Spinal cord (tissue), 10 donors: ENCODE measurements around the gene NUP35. TPM values are rescaled to one million over a fixed set of nuclear protein-coding genes. Genes with fewer than 3 reads are reported as not detected.
"Not testable (repeated sequence)": the region's sequence is repeated elsewhere in the genome, so short reads cannot be mapped to it uniquely, and the experiment has no call there.

ENCODE experiments used
- DNase-seq, 6 donors: peaks; one replicate each; pipeline versions ENCODE4 v3.0.0 to v3.0.0-alpha.2; 2013 to 2015; ENCODE audit warnings: low spot score in 6 of 6, low read depth in 4 of 6
- H3K27ac ChIP-seq: one replicate; pipeline ENCODE4 v1.5.1; 2013; ENCODE audit warnings: low read depth, low read length, control low read depth
- H3K27me3 ChIP-seq: one replicate; pipeline ENCODE4 v1.6.1; 2013; ENCODE audit warnings: low read length; ENCODE audit not compliant: control insufficient read depth, insufficient read depth
- H3K36me3 ChIP-seq: one replicate; pipeline ENCODE4 v1.6.1; 2013; ENCODE audit warnings: low read length; ENCODE audit not compliant: control insufficient read depth, insufficient read depth
- H3K4me1 ChIP-seq: one replicate; pipeline ENCODE4 v1.6.1; 2013; ENCODE audit warnings: low read length; ENCODE audit not compliant: control insufficient read depth, insufficient read depth
- H3K4me3 ChIP-seq: one replicate; pipeline ENCODE4 v1.5.1; 2013; ENCODE audit warnings: low read depth, low read length, control low read depth
- H3K9me3 ChIP-seq: one replicate; pipeline ENCODE4 v1.6.1; 2013; ENCODE audit warnings: low read length; ENCODE audit not compliant: control insufficient read depth, insufficient read depth
- WGBS: methylation state at CpG from one replicate; pipeline ENCODE4 v1.1.5; 2013; ENCODE audit warnings: missing lambda C conversion rate; ENCODE audit not compliant: insufficient coverage; 5-methylcytosine and 5-hydroxymethylcytosine counted together
- polyA plus RNA-seq, 2 donors: library from polyadenylated mRNA; unstranded; fragments of 120-200 nt; gene quantifications; one replicate each; pipeline ENCODE4 v1.2.1, GENCODE V29; 2013; ENCODE audit not compliant: insufficient read length in 2 of 2
- total RNA-seq, 2 donors: library from RNA; depleted of rRNA in 1 of 2; stranded (reverse); fragments of 120-200 nt in 1 of 2; fragments of >200 nt in 1 of 2; gene quantifications; one replicate each; pipeline versions ENCODE4 v1.2.3 to v1.2.4, GENCODE V29; 2013 to 2014
- donor health status: healthy.

Gene NUP35
- total and polyA plus RNA-seq, 4 donors: 24.7 to 37.4 (median 28.1) TPM

DNA sequence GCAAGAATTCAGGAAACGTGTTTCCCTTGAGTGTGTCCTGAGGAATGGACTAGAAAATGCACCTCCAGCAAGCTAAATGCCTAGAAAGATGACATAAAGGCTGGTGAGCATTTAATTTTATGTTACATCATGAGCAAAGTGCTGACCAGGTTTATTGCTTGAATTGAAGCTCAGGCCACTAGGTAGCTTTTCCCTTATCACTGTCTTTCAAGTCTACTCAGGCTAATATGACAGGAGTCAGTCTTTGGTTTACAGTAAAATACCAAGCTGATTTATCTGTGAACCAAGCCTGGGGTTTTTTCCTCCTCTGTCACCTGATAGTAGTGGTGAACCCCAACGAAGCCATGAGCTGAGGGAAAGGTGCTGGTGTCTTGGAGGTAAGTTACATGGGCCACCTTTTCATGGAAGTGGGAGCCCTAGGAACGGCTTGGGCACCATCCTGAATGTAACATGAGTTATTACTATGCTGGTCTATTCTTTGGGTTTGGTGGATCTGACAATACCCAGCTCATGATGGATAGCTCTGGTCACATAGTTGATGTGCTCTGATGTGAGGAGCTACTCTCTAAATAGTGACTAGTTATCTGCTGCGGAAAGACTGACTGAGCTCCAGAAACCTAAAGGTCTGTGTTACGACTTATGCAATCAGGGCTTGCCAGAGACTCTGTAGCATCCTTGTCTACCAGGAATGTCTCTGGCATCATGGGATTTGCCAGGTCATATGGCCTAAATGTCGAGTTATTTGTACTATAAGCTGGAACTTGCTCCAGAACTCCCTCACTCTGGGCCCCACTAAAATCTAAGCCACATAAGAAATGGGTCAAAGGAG is 39.8 kb downstream of the NUP35 start:
- Histone ChIP-seq H3K4me3 (no peak overlapping the region), H3K36me3 (peaks cover 8% of the 10 kb centered on the region), H3K27ac (no peak overlapping the region), H3K27me3 (no peaks in the 10 kb centered on the region), H3K4me1 (no peaks in the 10 kb centered on the region), H3K9me3 (peaks cover 2% of the 10 kb centered on the region)
- 74% methylated on average over 3 of the region's 6 CpGs for WGBS
- no peak for DNase-seq

- H3K36me3 ChIP-seq: peaks cover 8% of the 10 kb centered on the region
- H3K4me3 ChIP-seq: no peak overlapping the region
- DNase-seq: no peak
- H3K9me3 ChIP-seq: peaks cover 2% of the 10 kb centered on the region
- H3K4me1 ChIP-seq: no peaks in the 10 kb centered on the region
- H3K27me3 ChIP-seq: no peaks in the 10 kb centered on the region
- H3K27ac ChIP-seq: no peak overlapping the region
- 96% methylated on average over 3 of the region's 4 CpGs for WGBS
Observed at GRCh38 chr2:183164650-183165015, 40.4 kb downstream of the NUP35 start.

DNA sequence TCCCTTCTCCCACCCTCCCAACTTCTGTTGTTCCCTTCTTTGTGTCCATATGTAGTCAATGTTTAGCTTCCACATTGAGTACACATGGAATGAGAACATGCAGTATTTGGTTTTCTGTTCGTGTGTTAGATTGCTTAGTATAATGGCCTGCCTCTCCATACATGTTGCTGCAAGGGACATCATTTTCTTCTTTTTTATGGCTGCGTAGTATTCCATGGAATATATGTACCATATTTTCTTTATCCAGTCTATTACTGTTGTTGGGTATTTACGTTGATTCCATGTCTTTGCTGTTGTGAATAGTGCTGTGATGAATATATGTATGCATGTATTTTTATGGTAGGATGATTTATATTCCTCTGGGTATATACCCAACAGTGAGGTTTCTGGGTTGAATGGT is 42.0 kb downstream of the NUP35 start:
- WGBS: no CpG with 5 or more reads among the region's 3 CpGs
- Histone ChIP-seq H3K36me3 (peaks cover 3% of the 10 kb centered on the region), H3K27ac (no peak overlapping the region), H3K9me3 (peaks cover 2% of the 10 kb centered on the region), H3K27me3 (no peaks in the 10 kb centered on the region), H3K4me3 (no peak overlapping the region), H3K4me1 (no peaks in the 10 kb centered on the region)
- no peak for DNase-seq

DNA sequence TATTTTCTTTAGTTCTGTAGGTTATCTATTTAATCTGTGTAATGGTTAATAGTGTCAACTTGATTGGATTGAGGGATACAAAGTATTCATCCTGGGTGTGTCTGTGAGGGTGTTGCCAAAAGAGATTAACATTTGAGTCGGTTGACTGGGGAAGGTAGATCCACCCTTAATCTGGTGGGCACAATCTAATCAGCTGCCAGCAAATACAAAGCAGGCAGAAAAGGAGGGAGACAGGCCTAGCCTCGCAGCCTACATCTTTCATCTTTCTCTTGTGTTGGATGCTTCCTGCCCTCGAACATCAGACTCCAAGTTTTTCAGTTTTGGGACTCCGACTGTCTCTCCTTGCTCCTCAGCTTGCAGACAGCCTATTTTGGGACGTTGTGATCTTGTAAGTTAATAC is 42.7 kb downstream of the NUP35 start:
- not testable (repeated sequence) for H3K27me3 ChIP-seq, H3K27ac ChIP-seq, H3K36me3 ChIP-seq, H3K4me1 ChIP-seq, H3K9me3 ChIP-seq, H3K4me3 ChIP-seq, DNase-seq
- no CpG with 5 or more reads among the region's 5 CpGs for WGBS

GRCh38 chr2:183172220-183172887 is 48.1 kb downstream of the NUP35 start:
- Histone ChIP-seq H3K4me3 (no peak overlapping the region), H3K27ac (no peak overlapping the region), H3K9me3 (no peaks in the 10 kb centered on the region), H3K27me3 (no peaks in the 10 kb centered on the region), H3K36me3 (peaks cover 3% of the 10 kb centered on the region), H3K4me1 (no peaks in the 10 kb centered on the region)
- DNase-seq: no peak
- 92% methylated on average over 6 of the region's 6 CpGs for WGBS

DNA sequence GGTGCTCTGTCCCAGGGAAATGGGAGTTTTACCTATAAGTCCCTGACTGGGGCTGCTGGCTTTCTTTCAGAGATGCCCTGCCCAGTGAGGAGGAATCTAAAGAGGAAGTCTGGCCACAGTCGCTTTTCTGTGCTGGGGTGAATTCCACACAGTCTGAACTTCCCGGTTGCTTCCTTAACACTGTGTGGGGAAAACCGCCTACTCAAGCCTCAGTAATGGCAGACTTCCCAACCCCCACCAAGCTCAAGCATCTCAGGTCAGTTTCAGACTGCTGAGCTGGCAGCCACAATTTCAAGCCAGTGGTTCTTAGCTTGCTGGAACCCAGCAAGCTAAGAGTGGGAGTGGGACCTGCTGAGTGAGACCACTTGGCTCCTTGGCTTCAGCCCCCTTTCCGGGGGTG is 54.9 kb downstream of the NUP35 start:
- peaks cover 5% of the 10 kb centered on the region for H3K9me3 ChIP-seq
- DNase-seq: no peak
- no peaks in the 10 kb centered on the region for H3K36me3 ChIP-seq
- no peaks in the 10 kb centered on the region for H3K4me1 ChIP-seq
- H3K4me3 ChIP-seq: no peak overlapping the region
- H3K27ac ChIP-seq: no peak overlapping the region
- H3K27me3 ChIP-seq: no peaks in the 10 kb centered on the region
- WGBS: 93% methylated on average over 2 of the region's 4 CpGs

GRCh38 chr2:183185534-183185933 is 61.3 kb downstream of the NUP35 start:
- H3K27ac ChIP-seq: no peak overlapping the region
- no peaks in the 10 kb centered on the region for H3K4me1 ChIP-seq
- H3K9me3 ChIP-seq: peaks cover 3% of the 10 kb centered on the region
- peaks cover 5% of the 10 kb centered on the region for H3K36me3 ChIP-seq
- H3K4me3 ChIP-seq: no peak overlapping the region
- no peaks in the 10 kb centered on the region for H3K27me3 ChIP-seq
- DNase-seq: no peak

GRCh38 chr2:183186296-183186695 is 62.1 kb downstream of the NUP35 start:
- Histone ChIP-seq H3K27ac (no peak overlapping the region), H3K4me3 (no peak overlapping the region), H3K4me1 (no peaks in the 10 kb centered on the region), H3K27me3 (no peaks in the 10 kb centered on the region), H3K9me3 (peaks cover 3% of the 10 kb centered on the region), H3K36me3 (peaks cover 5% of the 10 kb centered on the region)
- DNase-seq: no peak
- whole genome bisulfite sequencing: no CpG with 5 or more reads among the region's 1 CpG

GRCh38 chr2:183186766-183187165 is 62.5 kb downstream of the NUP35 start:
- Histone ChIP-seq H3K4me1 (no peaks in the 10 kb centered on the region), H3K27ac (no peak overlapping the region), H3K4me3 (no peak overlapping the region), H3K27me3 (no peaks in the 10 kb centered on the region), H3K9me3 (peaks cover 3% of the 10 kb centered on the region), H3K36me3 (peaks cover 5% of the 10 kb centered on the region)
- WGBS: no CpG with 5 or more reads among the region's 1 CpG
- no peak for DNase-seq

- DNase-seq: no peak
- no peaks in the 10 kb centered on the region for H3K27me3 ChIP-seq
- H3K4me1 ChIP-seq: no peaks in the 10 kb centered on the region
- no peak overlapping the region for H3K27ac ChIP-seq
- no peaks in the 10 kb centered on the region for H3K9me3 ChIP-seq
- 86% methylated on average over 1 of the region's 1 CpG for WGBS
- no peak overlapping the region for H3K4me3 ChIP-seq
- no peaks in the 10 kb centered on the region for H3K36me3 ChIP-seq
Observed at GRCh38 chr2:183192343-183192742, 68.1 kb downstream of the NUP35 start.
